PC-3 (cell line): Measurements from ENCODE around the gene ADAM12. TPM values are rescaled to one million over a fixed set of nuclear protein-coding genes. Genes with fewer than 3 reads are reported as not detected.

Source experiments
- ATAC-seq: fragments of 200-7000 bp; cut with Tn5 transposase; 2 replicates; pipeline ENCODE4 v1.9.1; 2020; ENCODE audit warnings: mild to moderate bottlenecking, moderate library complexity
- BruUV-seq: library from RNA; stranded (reverse); fragments of 400-500 nt; replicated peaks from 2 replicates; lab custom pipeline; 2021; lab: Mats Ljungman, UMichigan
- CTCF ChIA-PET: fragments of 300-600 bp; sonication (Branson Sonifier 250); formaldehyde crosslinking; loops from one replicate; lab custom pipeline; 2022; ENCODE audit warnings: antibody characterized with exemption; lab: Charles Lee
- POLR2A ChIA-PET: fragments of 300-600 bp; sonication (Branson Sonifier 250); formaldehyde crosslinking; loops from one replicate; lab custom pipeline; 2022; ENCODE audit warnings: antibody characterized with exemption; ENCODE audit not compliant: unreplicated experiment; lab: Charles Lee
- DNase-seq: peaks from one replicate; pipeline ENCODE4 v3.0.0-alpha.2; 2015
- H2AFZ ChIP-seq: fragments of 300-600 bp; sonication (generic); 2 replicates; pipeline ENCODE4 v1.6.0; 2016; ENCODE audit warnings: antibody characterized with exemption, low read length
- H3F3A ChIP-seq: fragments of 300-600 bp; sonication (generic); one replicate; pipeline ENCODE4 v1.6.0; 2017; ENCODE audit warnings: antibody characterized with exemption, low read length, control low read depth, mild to moderate bottlenecking; ENCODE audit not compliant: unreplicated experiment
- H3K27ac ChIP-seq: fragments of 300-600 bp; sonication (generic); 2 replicates; pipeline ENCODE4 v1.5.1; 2016; ENCODE audit warnings: mild to moderate bottlenecking, low read length
- H3K27me3 ChIP-seq: fragments of 300-600 bp; sonication (generic); 2 replicates; pipeline ENCODE4 v1.6.1; 2016; ENCODE audit warnings: low read length, mixed read lengths
- H3K36me3 ChIP-seq: fragments of 300-600 bp; sonication (generic); 2 replicates; pipeline ENCODE4 v1.6.1; 2016; ENCODE audit warnings: low read depth, mixed run types, low read length, mixed read lengths
- H3K4me1 ChIP-seq: fragments of 300-600 bp; sonication (generic); 2 replicates; pipeline ENCODE4 v1.5.1; 2016; ENCODE audit warnings: low read length; ENCODE audit not compliant: insufficient read depth
- H3K4me2 ChIP-seq: fragments of 300-600 bp; sonication (generic); 2 replicates; pipeline ENCODE4 v1.6.0; 2016; ENCODE audit warnings: low read length
- H3K4me3 ChIP-seq: fragments of 300-600 bp; sonication (generic); 2 replicates; pipeline ENCODE4 v1.5.1; 2016; ENCODE audit warnings: mild to moderate bottlenecking, low read length, mixed read lengths
- H3K79me2 ChIP-seq: fragments of 300-600 bp; sonication (generic); 2 replicates; pipeline ENCODE4 v1.6.1; 2017; ENCODE audit warnings: low read length, mixed read lengths
- H3K9ac ChIP-seq: fragments of 300-600 bp; sonication (generic); 2 replicates; pipeline ENCODE4 v1.6.0; 2016; ENCODE audit warnings: mild to moderate bottlenecking, low read length
- H3K9me2 ChIP-seq: fragments of 300-600 bp; sonication (generic); replicated peaks from 2 replicates; pipeline ENCODE4 v1.6.1; 2016; ENCODE audit warnings: mixed run types, low read length, mixed read lengths
- H3K9me3 ChIP-seq: fragments of 300-600 bp; sonication (generic); 2 replicates; pipeline ENCODE4 v1.6.1; 2016; ENCODE audit warnings: low read length, mixed read lengths
- H4K20me1 ChIP-seq: fragments of 300-600 bp; sonication (generic); 2 replicates; pipeline ENCODE4 v1.6.1; 2016; ENCODE audit warnings: low read length, mixed read lengths
- CTCF ChIP-seq: fragments of 300-600 bp; sonication (generic); conservative IDR thresholded peaks from 2 replicates; pipeline ENCODE4 v1.5.1; 2017; ENCODE audit warnings: antibody characterized with exemption, low read depth, mild to moderate bottlenecking, low read length
- EZH2 ChIP-seq: fragments of 300-600 bp; sonication (generic); IDR thresholded peaks from one replicate; pipeline ENCODE4 v1.6.1; 2017; ENCODE audit warnings: antibody characterized with exemption, mild to moderate bottlenecking, low read length; ENCODE audit not compliant: unreplicated experiment
- EZH2phosphoT487 ChIP-seq: fragments of 300-600 bp; sonication (generic); IDR thresholded peaks from 2 replicates; pipeline ENCODE4 v1.6.1; 2018; ENCODE audit warnings: mild to moderate bottlenecking, antibody characterized with exemption, low read length, borderline replicate concordance
- intact Hi-C: fragments of 100-400 bp; cut with micrococcal nuclease; formaldehyde crosslinking; loops from 2 replicates; pipeline ENCODE4 v1.9.0; 2023
- total RNA-seq: library from RNA; depleted of rRNA; stranded (reverse); fragments of >200 nt; gene quantifications from 2 replicates; pipeline ENCODE4 v1.2.3, GENCODE V29; 2014

ADAM12 gene
- total RNA-seq, 1 experiment from 2014 or later = 3.4 TPM

- Histone ChIP-seq H3K27me3 (no peaks in the 10 kb centered on the region), H3K9me3 (no peaks in the 10 kb centered on the region), H3F3A (no peaks in the 10 kb centered on the region), H3K4me2 (no peak overlapping the region), H3K9ac (no peak overlapping the region), H3K9me2 (no peaks in the 10 kb centered on the region), H3K4me1 (peaks cover 15% of the 10 kb centered on the region), H4K20me1 (no peaks in the 10 kb centered on the region), H3K27ac (no peak overlapping the region), H3K79me2 (no peaks in the 10 kb centered on the region), H2AFZ (no peak overlapping the region), H3K4me3 (no peak overlapping the region), H3K36me3 (no peaks in the 10 kb centered on the region)
- intact Hi-C loops = no loop called here
- ChIA-PET POLR2A (no interaction called here), CTCF (no interaction called here)
- TF ChIP-seq CTCF (no peak), EZH2phosphoT487 (no peak), EZH2 (no peak)
- ATAC-seq (no peak), DNase-seq (no peak)
- BruUV-seq = no TSS peak
Observed at GRCh38 chr10:126115886-126116285, 272.4 kb downstream of the ADAM12 start.

DNA sequence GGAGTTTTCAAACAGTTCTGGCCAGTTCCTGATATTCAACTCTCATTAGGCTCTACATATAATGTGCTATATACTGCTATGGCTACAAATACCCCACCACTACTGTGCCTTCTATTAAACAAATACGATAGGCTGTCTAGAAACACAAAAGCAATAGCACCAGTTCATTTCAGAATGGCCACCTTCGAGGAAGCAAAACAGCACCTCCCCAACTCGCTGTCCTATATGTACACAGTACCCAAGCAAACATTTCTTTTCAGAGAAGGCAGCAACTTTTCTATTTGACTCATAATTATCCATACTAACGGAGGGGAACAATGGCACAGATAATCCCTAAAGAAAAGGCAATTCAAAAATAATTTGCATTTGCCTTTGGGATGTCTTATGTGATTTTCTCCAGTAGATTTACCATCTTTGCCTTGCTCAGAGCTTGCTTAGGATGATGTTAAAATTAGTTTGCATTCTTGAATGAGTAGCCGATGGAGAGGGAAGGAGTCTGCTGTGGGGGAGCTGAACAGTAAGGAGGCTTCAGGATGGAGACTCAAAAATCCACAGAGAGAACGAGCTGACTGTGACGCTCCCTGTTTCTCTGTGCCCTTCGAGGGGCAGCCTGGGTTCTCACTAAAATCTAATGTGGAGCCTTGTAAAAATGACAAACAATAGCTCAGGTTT, 273.3 kb downstream of the ADAM12 start:
- H3K27me3 ChIP-seq = no peaks in the 10 kb centered on the region
- peaks cover 10% of the 10 kb centered on the region for H3K4me1 ChIP-seq
- intact Hi-C loops = no loop called here
- TF ChIP-seq EZH2 (no peak), CTCF (no peak), EZH2phosphoT487 (no peak)
- no peak overlapping the region for H3K4me3 ChIP-seq
- H3K9me3 ChIP-seq = no peaks in the 10 kb centered on the region
- H3K4me2 ChIP-seq = no peak overlapping the region
- H4K20me1 ChIP-seq = no peaks in the 10 kb centered on the region
- H3K9me2 ChIP-seq = no peaks in the 10 kb centered on the region
- no peak overlapping the region for H3K9ac ChIP-seq
- H2AFZ ChIP-seq = no peak overlapping the region
- no peaks in the 10 kb centered on the region for H3K79me2 ChIP-seq
- BruUV-seq = no TSS peak
- ChIA-PET POLR2A (no interaction called here), CTCF (no interaction called here)
- DNase-seq = no peak
- ATAC-seq = no peak
- no peaks in the 10 kb centered on the region for H3F3A ChIP-seq
- no peak overlapping the region for H3K27ac ChIP-seq
- no peaks in the 10 kb centered on the region for H3K36me3 ChIP-seq

- ATAC-seq (no peak), DNase-seq (no peak)
- intact Hi-C loops = no loop called here
- no peaks in the 10 kb centered on the region for H3K9me2 ChIP-seq
- H3K9me3 ChIP-seq = no peaks in the 10 kb centered on the region
- no peak overlapping the region for H3K9ac ChIP-seq
- no TSS peak for BruUV-seq
- H3F3A ChIP-seq = no peaks in the 10 kb centered on the region
- no peak overlapping the region for H3K27ac ChIP-seq
- H3K36me3 ChIP-seq = no peaks in the 10 kb centered on the region
- CTCF ChIA-PET = no interaction called here
- H3K79me2 ChIP-seq = no peaks in the 10 kb centered on the region
- TF ChIP-seq EZH2 = no peak
- no peak for TF ChIP-seq CTCF
- no peak for TF ChIP-seq EZH2phosphoT487
- no peak overlapping the region for H2AFZ ChIP-seq
- no peak overlapping the region for H3K4me3 ChIP-seq
- H4K20me1 ChIP-seq = no peaks in the 10 kb centered on the region
- no peaks in the 10 kb centered on the region for H3K27me3 ChIP-seq
- no peak overlapping the region for H3K4me2 ChIP-seq
- no peaks in the 10 kb centered on the region for H3K4me1 ChIP-seq
- POLR2A ChIA-PET = no interaction called here
Observed at GRCh38 chr10:126111516-126111915, 276.8 kb downstream of the ADAM12 start.
